ENCODE measurements around the gene NRXN3.

NRXN3 gene

GRCh38 chr14:79144896-79145295, 974.7 kb downstream of the NRXN3 start:
- Histone ChIP-seq H3K9me2 (replicated peaks; ENCODE audit: insufficient read depth, low read length) (no peaks in the 10 kb centered on the region), H3K9ac (ENCODE audit: low read length) (no peak overlapping the region), H3K4me3 (ENCODE audit: insufficient read depth, low read length, poor library complexity, severe bottlenecking) (no peak overlapping the region), H3K36me3 (ENCODE audit: low read length) (no peaks in the 10 kb centered on the region), H3K4me2 (ENCODE audit: low read depth, low read length, poor library complexity, severe bottlenecking) (no peak overlapping the region), H3K9me3 (ENCODE audit: insufficient read depth, low read length) (no peaks in the 10 kb centered on the region), H2AFZ (ENCODE audit: low read depth, low read length, severe bottlenecking) (no peak overlapping the region), H3K27ac (ENCODE audit: low read depth, low read length) (no peak overlapping the region), H4K20me1 (ENCODE audit: low read depth, low read length) (no peaks in the 10 kb centered on the region), H3K79me2 (ENCODE audit: insufficient read depth, low read length) (no peaks in the 10 kb centered on the region), H3K27me3 (ENCODE audit: low read length) (no peaks in the 10 kb centered on the region), H3F3A (ENCODE audit: insufficient read depth) (no peaks in the 10 kb centered on the region)
- TF ChIP-seq CTCF (IDR thresholded peaks at IDR 0.05; ENCODE audit: insufficient read depth, low read length, poor library complexity, severe bottlenecking) (no peak), EZH2phosphoT487 (conservative IDR thresholded peaks at IDR 0.05; ENCODE audit: low read length) (no peak)

DNA sequence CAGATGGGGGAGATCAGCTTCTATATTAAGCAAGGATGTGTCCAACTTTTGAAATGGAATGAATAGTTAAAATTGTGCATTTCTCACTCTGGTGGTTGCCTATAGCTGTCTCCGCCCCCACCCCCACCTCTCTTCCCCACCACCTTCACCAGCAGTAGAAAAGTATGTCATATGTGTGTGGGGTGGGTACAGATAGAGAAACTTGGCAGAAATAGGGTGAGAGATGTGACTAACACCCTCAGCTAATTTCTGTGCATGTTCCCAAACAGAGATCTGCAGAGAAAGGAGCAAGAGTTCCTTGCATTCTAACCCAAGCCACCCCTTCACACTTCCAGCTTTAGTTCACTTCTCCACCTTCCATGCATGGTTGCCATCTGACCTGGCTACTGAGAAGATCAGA, 980.1 kb downstream of the NRXN3 start:
- Histone ChIP-seq H3K9ac (ENCODE audit: low read length) (no peak overlapping the region), H3K9me2 (replicated peaks; ENCODE audit: insufficient read depth, low read length) (no peaks in the 10 kb centered on the region), H2AFZ (ENCODE audit: low read depth, low read length, severe bottlenecking) (no peak overlapping the region), H3K27ac (ENCODE audit: low read depth, low read length) (no peak overlapping the region), H3F3A (ENCODE audit: insufficient read depth) (no peaks in the 10 kb centered on the region), H3K27me3 (ENCODE audit: low read length) (no peaks in the 10 kb centered on the region), H3K9me3 (ENCODE audit: insufficient read depth, low read length) (no peaks in the 10 kb centered on the region), H3K79me2 (ENCODE audit: insufficient read depth, low read length) (no peaks in the 10 kb centered on the region), H3K4me2 (ENCODE audit: low read depth, low read length, poor library complexity, severe bottlenecking) (no peak overlapping the region), H4K20me1 (ENCODE audit: low read depth, low read length) (no peaks in the 10 kb centered on the region), H3K4me3 (ENCODE audit: insufficient read depth, low read length, poor library complexity, severe bottlenecking) (no peak overlapping the region), H3K36me3 (ENCODE audit: low read length) (no peaks in the 10 kb centered on the region)
- TF ChIP-seq CTCF (IDR thresholded peaks at IDR 0.05; ENCODE audit: insufficient read depth, low read length, poor library complexity, severe bottlenecking) = no peak
- TF ChIP-seq EZH2phosphoT487 (conservative IDR thresholded peaks at IDR 0.05; ENCODE audit: low read length) = no peak

GRCh38 chr14:79157369-79157768, 987.2 kb downstream of the NRXN3 start:
- Histone ChIP-seq H3K4me3 (ENCODE audit: insufficient read depth, low read length, poor library complexity, severe bottlenecking) (no peak overlapping the region), H3K27me3 (ENCODE audit: low read length) (no peaks in the 10 kb centered on the region), H4K20me1 (ENCODE audit: low read depth, low read length) (no peaks in the 10 kb centered on the region), H3F3A (ENCODE audit: insufficient read depth) (no peaks in the 10 kb centered on the region), H2AFZ (ENCODE audit: low read depth, low read length, severe bottlenecking) (no peak overlapping the region), H3K9me3 (ENCODE audit: insufficient read depth, low read length) (no peaks in the 10 kb centered on the region), H3K79me2 (ENCODE audit: insufficient read depth, low read length) (no peaks in the 10 kb centered on the region), H3K36me3 (ENCODE audit: low read length) (no peaks in the 10 kb centered on the region), H3K9me2 (replicated peaks; ENCODE audit: insufficient read depth, low read length) (no peaks in the 10 kb centered on the region), H3K9ac (ENCODE audit: low read length) (no peak overlapping the region), H3K27ac (ENCODE audit: low read depth, low read length) (no peak overlapping the region), H3K4me2 (ENCODE audit: low read depth, low read length, poor library complexity, severe bottlenecking) (no peak overlapping the region)
- TF ChIP-seq EZH2phosphoT487 (conservative IDR thresholded peaks at IDR 0.05; ENCODE audit: low read length) (no peak), CTCF (IDR thresholded peaks at IDR 0.05; ENCODE audit: insufficient read depth, low read length, poor library complexity, severe bottlenecking) (no peak)

DNA sequence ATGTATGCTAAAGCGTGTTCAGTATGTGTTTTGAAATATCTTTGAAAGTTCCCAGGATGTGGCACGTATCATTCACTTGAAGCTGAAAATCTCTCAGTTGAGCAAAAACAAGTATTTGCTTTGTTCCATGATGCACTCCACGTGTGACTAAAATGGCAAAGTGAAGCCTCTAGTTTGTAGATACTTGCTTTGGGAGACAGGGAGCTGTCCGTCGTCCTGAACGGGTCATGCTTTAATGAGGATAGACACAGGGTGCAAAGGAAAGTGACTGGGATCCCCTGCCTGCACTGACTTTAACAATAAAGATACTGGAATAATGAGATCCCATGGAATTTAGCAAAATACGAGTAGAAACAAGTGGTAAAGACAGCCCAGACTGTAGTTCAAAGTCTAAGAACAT, 991.4 kb downstream of the NRXN3 start:
- Histone ChIP-seq H3K9ac (ENCODE audit: low read length) (no peak overlapping the region), H3K27ac (ENCODE audit: low read depth, low read length) (no peak overlapping the region), H3K36me3 (ENCODE audit: low read length) (no peaks in the 10 kb centered on the region), H3K27me3 (ENCODE audit: low read length) (no peaks in the 10 kb centered on the region), H2AFZ (ENCODE audit: low read depth, low read length, severe bottlenecking) (no peak overlapping the region), H3K9me3 (ENCODE audit: insufficient read depth, low read length) (no peaks in the 10 kb centered on the region), H3F3A (ENCODE audit: insufficient read depth) (no peaks in the 10 kb centered on the region), H3K79me2 (ENCODE audit: insufficient read depth, low read length) (no peaks in the 10 kb centered on the region), H3K4me2 (ENCODE audit: low read depth, low read length, poor library complexity, severe bottlenecking) (no peak overlapping the region), H3K9me2 (replicated peaks; ENCODE audit: insufficient read depth, low read length) (no peaks in the 10 kb centered on the region), H4K20me1 (ENCODE audit: low read depth, low read length) (no peaks in the 10 kb centered on the region), H3K4me3 (ENCODE audit: insufficient read depth, low read length, poor library complexity, severe bottlenecking) (no peak overlapping the region)
- TF ChIP-seq CTCF (IDR thresholded peaks at IDR 0.05; ENCODE audit: insufficient read depth, low read length, poor library complexity, severe bottlenecking) (no peak), EZH2phosphoT487 (conservative IDR thresholded peaks at IDR 0.05; ENCODE audit: low read length) (no peak)
